Skeletal muscle satellite cell (primary cell): Measurements from ENCODE around the gene KRT3.

Source experiments
- H3K27me3 ChIP-seq: 2 replicates; pipeline ENCODE4 v1.7.0; 2013; ENCODE audit warnings: low read length; ENCODE audit not compliant: control insufficient read depth, insufficient read depth
- H3K36me3 ChIP-seq: 2 replicates; pipeline ENCODE4 v1.7.0; 2013; ENCODE audit warnings: mild to moderate bottlenecking, control low read depth, low read length; ENCODE audit not compliant: insufficient read depth
- H3K4me1 ChIP-seq: 2 replicates; pipeline ENCODE4 v1.7.0; 2013; ENCODE audit warnings: low read length; ENCODE audit not compliant: control insufficient read depth, insufficient read depth
- H3K4me2 ChIP-seq: 2 replicates; pipeline ENCODE4 v1.7.0; 2013; ENCODE audit warnings: mild to moderate bottlenecking, low read length
- H3K4me3 ChIP-seq: 2 replicates; pipeline ENCODE4 v1.7.0; 2013; ENCODE audit warnings: low read length
- H3K9ac ChIP-seq: 2 replicates; pipeline ENCODE4 v1.7.0; 2013; ENCODE audit warnings: mild to moderate bottlenecking, low read depth, low read length, moderate library complexity
- H3K9me3 ChIP-seq: replicated peaks from 2 replicates; pipeline ENCODE4 v1.7.0; 2013; ENCODE audit warnings: mild to moderate bottlenecking, control low read depth, low read length

The KRT3 gene

GRCh38 chr12:52824741-52825410 is 29.0 kb upstream of the KRT3 start:
- Histone ChIP-seq H3K27me3 (peaks cover 73% of the 10 kb centered on the region), H3K4me2 (no peak overlapping the region), H3K4me1 (no peaks in the 10 kb centered on the region), H3K36me3 (no peaks in the 10 kb centered on the region), H3K9me3 (no peaks in the 10 kb centered on the region), H3K9ac (no peak overlapping the region), H3K4me3 (no peak overlapping the region)

- Histone ChIP-seq H3K4me2 (no peak overlapping the region), H3K9ac (no peak overlapping the region), H3K36me3 (no peaks in the 10 kb centered on the region), H3K4me3 (no peak overlapping the region), H3K4me1 (no peaks in the 10 kb centered on the region), H3K27me3 (peaks cover 68% of the 10 kb centered on the region), H3K9me3 (no peaks in the 10 kb centered on the region)
These were observed 28.0 kb upstream of the KRT3 start for GRCh38 chr12:52823761-52824450.

DNA sequence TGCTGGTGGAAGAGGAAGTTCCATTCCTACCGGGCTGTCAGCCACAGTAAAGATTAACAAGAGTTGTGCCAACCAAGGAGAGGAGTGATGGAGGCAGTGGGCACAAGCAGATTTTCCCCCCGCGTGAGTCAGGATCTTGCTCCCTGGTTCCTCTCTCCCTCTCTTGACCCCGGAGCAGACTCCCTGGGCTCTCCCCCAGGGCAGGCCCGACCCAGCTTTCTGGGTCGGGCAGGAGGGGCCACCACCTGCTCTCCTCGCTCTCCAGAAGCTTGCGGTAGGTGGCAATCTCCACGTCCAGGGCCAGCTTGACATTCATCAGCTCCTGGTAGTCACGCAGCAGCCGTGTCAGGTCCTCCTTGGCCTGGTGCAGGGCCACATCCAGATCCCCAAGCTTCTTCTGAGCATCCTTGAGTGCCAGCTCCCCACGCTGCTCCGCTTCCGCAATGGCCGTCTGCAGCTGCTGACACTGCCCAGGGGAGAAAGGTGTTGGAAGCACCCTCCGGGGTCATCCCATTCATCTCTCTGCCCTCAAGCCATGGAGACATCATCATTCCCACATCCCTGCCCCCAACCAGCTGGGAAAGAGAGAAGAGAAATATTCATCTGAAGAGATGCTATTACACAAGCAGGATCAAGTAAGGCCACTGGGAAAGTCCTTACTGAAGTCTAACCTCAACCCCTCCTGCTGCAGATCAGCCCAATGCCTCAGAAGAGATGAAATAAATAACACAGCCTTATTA is 27.0 kb upstream of the KRT3 start:
- no peak overlapping the region for H3K4me3 ChIP-seq
- H3K36me3 ChIP-seq = no peaks in the 10 kb centered on the region
- no peaks in the 10 kb centered on the region for H3K9me3 ChIP-seq
- peaks cover 70% of the 10 kb centered on the region for H3K27me3 ChIP-seq
- H3K9ac ChIP-seq = no peak overlapping the region
- no peak overlapping the region for H3K4me2 ChIP-seq
- no peaks in the 10 kb centered on the region for H3K4me1 ChIP-seq

- H3K4me1 ChIP-seq = no peaks in the 10 kb centered on the region
- H3K4me2 ChIP-seq = no peak overlapping the region
- H3K9me3 ChIP-seq = no peaks in the 10 kb centered on the region
- no peak overlapping the region for H3K9ac ChIP-seq
- no peak overlapping the region for H3K4me3 ChIP-seq
- H3K27me3 ChIP-seq = peaks cover 76% of the 10 kb centered on the region
- no peaks in the 10 kb centered on the region for H3K36me3 ChIP-seq
These were observed 26.1 kb upstream of the KRT3 start for GRCh38 chr12:52821826-52822660.

- Histone ChIP-seq H3K4me1 (no peaks in the 10 kb centered on the region), H3K27me3 (peaks cover 79% of the 10 kb centered on the region), H3K4me2 (no peak overlapping the region), H3K9ac (no peak overlapping the region), H3K36me3 (no peaks in the 10 kb centered on the region), H3K9me3 (no peaks in the 10 kb centered on the region), H3K4me3 (no peak overlapping the region)
These were observed 25.3 kb upstream of the KRT3 start for GRCh38 chr12:52821071-52821730.

DNA sequence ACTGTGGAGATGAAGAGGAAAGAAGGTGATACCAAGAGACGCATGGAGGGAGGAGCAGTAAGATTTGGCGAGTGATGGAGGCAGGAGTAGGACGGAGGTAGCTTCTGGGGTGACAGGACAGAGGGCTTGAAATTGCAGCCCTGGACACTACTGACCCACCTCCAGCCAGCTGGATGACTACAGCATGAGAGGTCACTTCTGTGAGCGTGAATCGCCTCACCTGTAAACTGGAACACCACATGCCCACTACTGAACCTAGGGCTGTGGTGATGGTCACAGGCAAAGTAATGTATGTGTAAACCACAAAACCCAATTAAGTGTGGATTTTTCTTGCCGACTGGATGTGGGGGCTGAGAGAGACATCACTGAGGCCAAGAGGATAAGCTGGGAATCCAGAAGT is 24.6 kb upstream of the KRT3 start:
- no peak overlapping the region for H3K9ac ChIP-seq
- H3K4me2 ChIP-seq = no peak overlapping the region
- H3K27me3 ChIP-seq = peaks cover 75% of the 10 kb centered on the region
- H3K4me1 ChIP-seq = no peaks in the 10 kb centered on the region
- H3K4me3 ChIP-seq = no peak overlapping the region
- H3K36me3 ChIP-seq = no peaks in the 10 kb centered on the region
- H3K9me3 ChIP-seq = no peaks in the 10 kb centered on the region

DNA sequence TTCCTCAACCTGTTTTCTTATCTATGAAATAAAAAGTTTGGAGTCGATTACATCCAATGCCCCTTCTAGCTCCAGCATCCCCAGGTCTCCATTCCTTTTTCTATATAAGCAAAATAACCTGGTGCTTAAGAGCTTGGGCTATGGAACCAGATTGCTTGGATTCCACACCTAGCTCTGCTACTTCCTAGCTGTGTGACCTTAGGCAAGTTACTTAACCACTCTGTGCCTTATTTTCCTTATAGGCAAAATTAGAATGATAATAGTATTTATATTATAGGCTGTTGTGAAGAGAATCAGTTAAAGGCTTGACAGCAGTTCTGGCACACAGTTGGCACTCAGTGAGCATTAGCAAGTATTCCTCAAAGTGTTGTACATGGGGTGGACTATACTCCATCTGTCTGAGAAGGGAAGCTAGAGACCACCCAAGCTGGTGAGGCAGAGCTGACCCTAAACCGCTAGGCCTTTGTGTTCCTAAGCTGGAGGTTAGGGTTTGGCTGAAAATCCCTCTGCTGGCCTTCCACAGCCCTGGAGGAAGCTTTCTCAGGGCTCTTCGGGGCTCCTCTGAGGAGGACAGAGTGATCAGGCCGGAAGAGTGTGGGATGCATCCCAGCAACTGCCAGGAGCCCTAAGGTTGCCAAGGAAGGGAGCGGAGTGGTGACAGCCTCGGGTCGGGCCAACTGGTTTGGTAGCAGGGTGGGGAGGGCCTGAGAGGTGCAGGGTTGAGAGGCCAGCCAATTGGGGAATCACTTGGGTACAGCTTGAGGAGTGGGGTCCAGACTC is 24.0 kb upstream of the KRT3 start:
- Histone ChIP-seq H3K9me3 (no peaks in the 10 kb centered on the region), H3K9ac (no peak overlapping the region), H3K4me3 (no peak overlapping the region), H3K4me2 (no peak overlapping the region), H3K36me3 (no peaks in the 10 kb centered on the region), H3K27me3 (peaks cover 70% of the 10 kb centered on the region), H3K4me1 (no peaks in the 10 kb centered on the region)

GRCh38 chr12:52818887-52819420 is 23.0 kb upstream of the KRT3 start:
- no peaks in the 10 kb centered on the region for H3K4me1 ChIP-seq
- no peak overlapping the region for H3K9ac ChIP-seq
- no peaks in the 10 kb centered on the region for H3K36me3 ChIP-seq
- no peaks in the 10 kb centered on the region for H3K9me3 ChIP-seq
- H3K4me2 ChIP-seq = no peak overlapping the region
- H3K4me3 ChIP-seq = no peak overlapping the region
- peaks cover 67% of the 10 kb centered on the region for H3K27me3 ChIP-seq

- Histone ChIP-seq H3K4me3 (no peak overlapping the region), H3K9ac (no peak overlapping the region), H3K4me2 (no peak overlapping the region), H3K27me3 (peaks cover 61% of the 10 kb centered on the region), H3K9me3 (no peaks in the 10 kb centered on the region), H3K36me3 (no peaks in the 10 kb centered on the region), H3K4me1 (no peaks in the 10 kb centered on the region)
These were observed 22.5 kb upstream of the KRT3 start for GRCh38 chr12:52818388-52818787.

- Histone ChIP-seq H3K4me1 (no peaks in the 10 kb centered on the region), H3K36me3 (no peaks in the 10 kb centered on the region), H3K9me3 (no peaks in the 10 kb centered on the region), H3K4me2 (no peak overlapping the region), H3K4me3 (no peak overlapping the region), H3K9ac (no peak overlapping the region), H3K27me3 (peaks cover 61% of the 10 kb centered on the region)
These were observed 21.9 kb upstream of the KRT3 start for GRCh38 chr12:52817699-52818238.
